Fibroblast of pulmonary artery (primary cell): Measurements from ENCODE around the gene PTPRF.

Experiments
- DNase-seq: peaks from one replicate; pipeline ENCODE4 v3.0.0-alpha.2; 2010; ENCODE audit warnings: low read depth
- H3K4me3 ChIP-seq: replicated peaks from 2 replicates; pipeline ENCODE4 v1.5.1; 2011; ENCODE audit warnings: low read depth, mild to moderate bottlenecking, control low read depth, low read length, moderate library complexity
- TF ChIP-seq, protein P1 (sequence below): IDR thresholded peaks from 2 replicates; pipeline ENCODE4 v1.5.1; 2011; ENCODE audit warnings: mild to moderate bottlenecking, control low read depth, low read length, inconsistent platforms; ENCODE audit errors: missing control alignments

PTPRF gene

DNA sequence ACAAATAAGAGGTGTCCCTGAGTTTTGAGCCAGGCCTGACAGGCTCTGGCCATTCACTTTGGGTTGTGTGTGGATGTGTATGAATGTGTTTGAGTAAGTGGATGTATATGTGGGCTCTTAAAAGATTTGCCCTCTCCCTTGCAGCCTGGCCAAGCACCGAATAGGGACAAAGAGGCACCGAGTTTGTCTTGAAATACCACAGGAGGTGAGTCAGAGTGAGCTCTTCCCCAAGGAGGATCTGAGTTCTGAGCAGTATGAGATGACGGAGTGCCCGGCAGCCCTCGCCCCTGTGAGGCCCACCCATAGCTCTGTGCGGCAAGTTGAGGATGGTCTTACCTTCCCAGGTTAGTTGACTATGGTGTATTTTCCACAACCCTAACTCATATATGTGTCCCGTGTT lies 138.3 kb downstream of the PTPRF start:
- TF ChIP-seq, protein P1, sequence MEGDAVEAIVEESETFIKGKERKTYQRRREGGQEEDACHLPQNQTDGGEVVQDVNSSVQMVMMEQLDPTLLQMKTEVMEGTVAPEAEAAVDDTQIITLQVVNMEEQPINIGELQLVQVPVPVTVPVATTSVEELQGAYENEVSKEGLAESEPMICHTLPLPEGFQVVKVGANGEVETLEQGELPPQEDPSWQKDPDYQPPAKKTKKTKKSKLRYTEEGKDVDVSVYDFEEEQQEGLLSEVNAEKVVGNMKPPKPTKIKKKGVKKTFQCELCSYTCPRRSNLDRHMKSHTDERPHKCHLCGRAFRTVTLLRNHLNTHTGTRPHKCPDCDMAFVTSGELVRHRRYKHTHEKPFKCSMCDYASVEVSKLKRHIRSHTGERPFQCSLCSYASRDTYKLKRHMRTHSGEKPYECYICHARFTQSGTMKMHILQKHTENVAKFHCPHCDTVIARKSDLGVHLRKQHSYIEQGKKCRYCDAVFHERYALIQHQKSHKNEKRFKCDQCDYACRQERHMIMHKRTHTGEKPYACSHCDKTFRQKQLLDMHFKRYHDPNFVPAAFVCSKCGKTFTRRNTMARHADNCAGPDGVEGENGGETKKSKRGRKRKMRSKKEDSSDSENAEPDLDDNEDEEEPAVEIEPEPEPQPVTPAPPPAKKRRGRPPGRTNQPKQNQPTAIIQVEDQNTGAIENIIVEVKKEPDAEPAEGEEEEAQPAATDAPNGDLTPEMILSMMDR = no peak
- H3K4me3 ChIP-seq = no peak overlapping the region
- DNase-seq = peak; percentile 25

DNA sequence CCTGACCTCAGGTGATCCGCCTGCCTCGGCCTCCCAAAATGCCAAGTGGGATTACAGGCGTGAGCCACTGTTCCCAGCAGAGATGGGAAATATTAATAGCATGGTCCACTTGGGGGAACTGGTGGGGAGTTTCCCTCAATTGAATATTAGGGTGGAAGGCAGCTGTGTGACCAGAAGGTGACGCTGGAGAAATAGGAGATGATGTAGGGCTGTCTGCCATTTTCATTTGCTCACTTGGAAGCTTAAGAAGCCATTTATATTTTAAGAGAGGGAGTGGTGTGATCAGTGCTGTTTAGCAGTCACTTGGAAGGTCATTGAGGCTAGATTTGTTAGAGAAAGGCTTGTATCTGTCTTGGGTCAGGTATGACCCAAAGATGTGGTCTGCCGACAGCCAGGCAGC lies 139.2 kb downstream of the PTPRF start:
- TF ChIP-seq, protein P1 = no peak
- DNase-seq = no peak
- H3K4me3 ChIP-seq = no peak overlapping the region

DNA sequence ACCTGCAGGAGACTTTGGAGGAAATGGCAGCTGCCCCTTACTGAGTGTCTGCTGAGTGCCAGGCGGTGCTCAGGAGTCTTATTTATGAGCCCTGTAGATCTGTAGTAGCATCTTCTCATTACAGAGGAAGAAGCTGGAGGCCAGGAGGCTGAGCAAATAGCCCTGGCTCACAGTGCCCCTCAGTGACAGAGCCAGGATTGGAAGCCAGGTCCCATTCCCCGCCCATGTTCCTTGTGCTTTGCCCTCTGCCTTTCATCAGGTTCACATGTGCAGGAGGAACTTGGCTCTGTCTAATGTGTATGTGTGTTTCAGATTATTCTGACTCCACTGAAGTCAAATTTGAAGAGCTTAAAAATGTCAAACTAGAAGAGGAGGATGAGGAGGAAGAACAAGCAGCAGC lies 140.5 kb downstream of the PTPRF start:
- TF ChIP-seq, protein P1 = no peak
- no peak for DNase-seq

DNA sequence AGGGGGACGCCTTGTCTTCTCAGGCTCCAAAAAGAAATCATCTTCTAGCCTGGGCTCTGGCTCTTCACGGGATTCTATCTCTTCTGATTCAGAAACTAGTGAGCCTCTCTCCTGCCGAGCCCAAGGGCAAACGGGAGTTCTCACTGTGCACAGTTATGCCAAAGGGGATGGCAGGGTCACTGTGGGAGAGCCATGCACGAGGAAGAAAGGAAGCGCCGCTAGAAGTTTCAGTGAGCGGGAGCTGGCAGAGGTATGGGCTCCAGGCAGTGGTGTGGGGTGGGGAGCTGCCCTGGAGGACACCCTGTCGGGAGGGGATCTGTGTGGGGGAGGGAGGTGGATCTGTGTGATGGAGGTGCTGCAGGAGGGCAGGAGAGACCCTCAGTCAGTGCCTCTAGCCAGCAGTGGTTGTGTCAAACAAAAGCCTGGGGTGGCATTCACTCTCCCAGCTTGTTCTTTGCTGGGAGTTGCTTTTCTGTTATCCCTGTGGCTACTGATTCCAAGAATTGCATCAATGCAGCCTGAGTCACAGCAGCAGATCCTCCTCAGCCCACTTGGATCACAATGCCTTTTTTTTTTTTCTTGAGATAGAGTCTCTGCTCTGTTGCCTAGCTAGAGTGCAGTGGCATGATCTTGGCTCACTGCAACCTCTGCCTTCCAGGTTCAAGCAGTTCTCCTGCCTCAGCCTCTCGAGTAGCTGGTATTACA lies 141.1 kb downstream of the PTPRF start:
- H3K4me3 ChIP-seq = no peak overlapping the region
- TF ChIP-seq, protein P1 = no peak
- peak; percentile 89 for DNase-seq

More for the DNA sequence above, 140.5 kb downstream of the PTPRF start:
- H3K4me3 ChIP-seq = no peak overlapping the region

DNA sequence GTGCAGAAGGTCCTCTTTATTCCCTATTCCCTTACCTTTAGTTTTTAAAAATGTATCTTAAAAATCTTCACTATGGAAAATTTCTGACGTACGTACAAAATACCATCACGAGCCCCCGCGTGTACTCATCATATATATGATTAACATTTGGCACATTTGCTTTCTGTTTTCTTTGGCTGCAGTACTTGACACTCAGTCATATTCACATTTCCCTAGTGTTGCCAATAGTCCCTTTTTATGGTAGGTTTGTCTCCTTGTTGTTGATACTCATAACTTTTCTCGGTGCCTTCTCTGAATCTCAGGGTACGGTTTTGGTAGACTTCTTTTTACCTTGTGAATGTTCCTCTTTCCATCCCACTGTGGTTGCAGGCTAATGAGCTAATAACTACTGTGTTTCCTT lies 142.6 kb downstream of the PTPRF start:
- DNase-seq = no peak
- TF ChIP-seq, protein P1 = no peak
- no peak overlapping the region for H3K4me3 ChIP-seq
